ENCODE measurements around the gene RDH12.

RDH12 gene

GRCh38 chr14:67782090-67782489 is 80.4 kb downstream of the RDH12 start:
- no peaks in the 10 kb centered on the region for H3K4me1 Mint-ChIP-seq
- H3K27ac Mint-ChIP-seq, result no peak overlapping the region
- peaks cover 81% of the 10 kb centered on the region for H3K36me3 Mint-ChIP-seq (ENCODE audit: low read depth)
- peaks cover 4% of the 10 kb centered on the region for H3K27me3 Mint-ChIP-seq (ENCODE audit: low read depth, poor library complexity)
- no peak for TF ChIP-seq CTCF (IDR thresholded peaks at IDR 0.05)
- H3K9me3 Mint-ChIP-seq, result no peaks in the 10 kb centered on the region
- no peak overlapping the region for H3K4me3 Mint-ChIP-seq
- no peak for DNase-seq

Data from nephron progenitor cell (in vitro differentiated cells).